NCI-H345 (cell line): ENCODE data around the gene TRERF1.

Source experiments
- DNase-seq: peaks from one replicate; lab custom pipeline; 2025; lab: John Stamatoyannopoulos, UW

TRERF1 gene

GRCh38 chr6:42366011-42366705 is 85.6 kb downstream of the TRERF1 start:
- DNase-seq, result no peak

- no peak for DNase-seq
Observed at GRCh38 chr6:42365021-42365420, 86.7 kb downstream of the TRERF1 start.

GRCh38 chr6:42363926-42364849 is 87.5 kb downstream of the TRERF1 start:
- DNase-seq, result no peak

GRCh38 chr6:42361036-42361435 is 90.7 kb downstream of the TRERF1 start:
- DNase-seq, result no peak

- no peak for DNase-seq
Observed at GRCh38 chr6:42359021-42359420, 92.7 kb downstream of the TRERF1 start.

GRCh38 chr6:42355416-42355815 is 96.3 kb downstream of the TRERF1 start:
- no peak for DNase-seq

GRCh38 chr6:42354702-42355101 is 97.0 kb downstream of the TRERF1 start:
- DNase-seq, result no peak

- DNase-seq, result no peak
Observed at GRCh38 chr6:42352856-42353564, 98.7 kb downstream of the TRERF1 start.

- no peak for DNase-seq
Observed at GRCh38 chr6:42350911-42351310, 100.8 kb downstream of the TRERF1 start.

GRCh38 chr6:42349753-42350511 is 101.8 kb downstream of the TRERF1 start:
- no peak for DNase-seq

GRCh38 chr6:42347456-42347855 is 104.3 kb downstream of the TRERF1 start:
- DNase-seq, result no peak

GRCh38 chr6:42345696-42346416 is 105.9 kb downstream of the TRERF1 start:
- no peak for DNase-seq

GRCh38 chr6:42344756-42345155 is 107.0 kb downstream of the TRERF1 start:
- no peak for DNase-seq

- DNase-seq, result no peak
Observed at GRCh38 chr6:42341771-42342553, 109.8 kb downstream of the TRERF1 start.

GRCh38 chr6:42341221-42341620 is 110.5 kb downstream of the TRERF1 start:
- DNase-seq, result no peak

GRCh38 chr6:42340511-42340910 is 111.2 kb downstream of the TRERF1 start:
- DNase-seq, result no peak

GRCh38 chr6:42339991-42340401 is 111.7 kb downstream of the TRERF1 start:
- DNase-seq, result no peak

GRCh38 chr6:42338744-42339222 is 112.9 kb downstream of the TRERF1 start:
- no peak for DNase-seq

- DNase-seq, result no peak
Observed at GRCh38 chr6:42337985-42338743, 113.6 kb downstream of the TRERF1 start.
